SIG-M5 treated with dmso at 0.1 percent for 504 hours (cell line): Measurements from ENCODE around the gene APOBEC3C.
"Not testable (repeated sequence)": the region's sequence is repeated elsewhere in the genome, so short reads cannot be mapped to it uniquely, and the experiment has no call there.

Source experiments
- DNase-seq: peaks from one replicate; lab custom pipeline; 2025; ENCODE audit not compliant: unreplicated experiment; lab: John Stamatoyannopoulos, UW

Gene APOBEC3C

GRCh38 chr22:39020021-39020651, 6.1 kb downstream of the APOBEC3C start:
- not testable (repeated sequence) for DNase-seq

GRCh38 chr22:39021552-39022250, 7.6 kb downstream of the APOBEC3C start:
- DNase-seq, result no peak

DNA sequence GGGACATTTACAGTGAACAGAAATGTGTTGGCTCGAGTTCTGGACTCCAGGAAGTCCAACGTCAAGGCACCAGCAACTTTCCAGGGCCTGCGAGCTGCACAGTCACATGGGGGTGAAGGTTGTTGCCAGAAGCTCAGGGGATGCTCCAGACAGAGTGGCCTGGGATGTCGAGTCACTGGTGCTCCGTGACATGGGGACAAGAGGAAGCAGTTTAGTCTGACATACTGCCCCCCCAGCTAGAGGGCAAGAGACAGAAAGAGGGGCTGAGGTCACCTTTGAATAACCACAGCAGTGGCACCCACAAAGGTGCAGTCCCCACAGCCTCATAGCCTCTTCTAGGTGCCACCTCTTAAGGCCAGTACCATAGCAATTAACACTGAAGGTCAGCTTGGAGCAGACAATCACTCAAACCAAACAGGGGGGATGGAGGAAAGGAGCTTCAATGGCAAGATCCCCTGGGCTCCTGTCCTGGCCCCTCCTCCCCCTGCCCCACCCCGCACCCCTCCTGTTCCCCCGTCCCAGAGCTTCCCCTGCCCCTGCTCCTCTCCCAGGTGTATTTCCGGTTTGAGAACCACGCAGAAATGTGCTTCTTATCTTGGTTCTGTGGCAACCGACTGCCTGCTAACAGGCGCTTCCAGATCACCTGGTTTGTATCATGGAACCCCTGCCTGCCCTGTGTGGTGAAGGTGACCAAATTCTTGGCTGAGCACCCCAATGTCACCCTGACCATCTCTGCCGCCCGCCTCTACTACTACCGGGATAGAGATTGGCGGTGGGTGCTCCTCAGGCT, 10.7 kb downstream of the APOBEC3C start:
- no peak for DNase-seq

GRCh38 chr22:39026509-39027150, 12.6 kb downstream of the APOBEC3C start:
- no peak for DNase-seq

DNA sequence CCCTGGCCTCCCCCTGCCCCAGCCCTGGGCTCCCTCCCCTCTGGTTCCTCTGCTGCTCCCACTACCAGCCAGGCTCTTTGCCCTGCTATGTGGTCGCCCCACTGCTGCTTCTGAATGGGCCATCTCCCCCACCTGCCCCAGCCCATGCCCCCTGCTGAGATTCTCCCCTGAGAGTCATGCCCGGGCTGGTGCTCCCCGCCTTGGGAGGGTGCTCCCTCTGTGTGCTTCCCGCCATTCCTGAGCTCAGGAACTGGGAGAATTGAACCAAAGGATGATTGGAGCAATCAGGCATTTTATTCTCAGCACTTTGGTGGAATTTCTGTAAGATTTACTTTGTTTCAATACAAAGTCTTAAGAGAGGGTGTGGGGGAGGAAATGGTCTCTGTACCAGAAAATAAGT, 13.7 kb downstream of the APOBEC3C start:
- DNase-seq, result no peak

GRCh38 chr22:39028281-39028680, 14.2 kb downstream of the APOBEC3C start:
- DNase-seq, result no peak

DNA sequence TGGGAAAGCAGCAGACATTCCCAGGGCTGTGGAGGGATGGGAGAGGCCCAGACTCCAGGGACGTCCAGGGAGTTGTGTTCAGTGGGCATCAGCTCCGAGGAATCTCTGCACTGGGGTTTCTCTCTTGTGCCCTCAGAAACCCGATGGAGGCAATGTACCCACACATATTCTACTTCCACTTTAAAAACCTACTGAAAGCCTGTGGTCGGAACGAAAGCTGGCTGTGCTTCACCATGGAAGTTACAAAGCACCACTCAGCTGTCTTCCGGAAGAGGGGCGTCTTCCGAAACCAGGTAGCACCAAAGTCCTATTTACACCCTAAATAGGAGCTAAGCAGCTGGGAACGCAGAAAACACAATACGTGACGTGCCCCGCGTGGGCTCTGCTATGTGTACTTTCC, 15.2 kb downstream of the APOBEC3C start:
- DNase-seq, result no peak

GRCh38 chr22:39030705-39031104, 16.6 kb downstream of the APOBEC3C start:
- DNase-seq, result no peak

GRCh38 chr22:39031434-39032295, 17.6 kb downstream of the APOBEC3C start:
- DNase-seq, result not testable (repeated sequence)

- not testable (repeated sequence) for DNase-seq
Measured at GRCh38 chr22:39037071-39037470, 23.0 kb downstream of the APOBEC3C start.

DNA sequence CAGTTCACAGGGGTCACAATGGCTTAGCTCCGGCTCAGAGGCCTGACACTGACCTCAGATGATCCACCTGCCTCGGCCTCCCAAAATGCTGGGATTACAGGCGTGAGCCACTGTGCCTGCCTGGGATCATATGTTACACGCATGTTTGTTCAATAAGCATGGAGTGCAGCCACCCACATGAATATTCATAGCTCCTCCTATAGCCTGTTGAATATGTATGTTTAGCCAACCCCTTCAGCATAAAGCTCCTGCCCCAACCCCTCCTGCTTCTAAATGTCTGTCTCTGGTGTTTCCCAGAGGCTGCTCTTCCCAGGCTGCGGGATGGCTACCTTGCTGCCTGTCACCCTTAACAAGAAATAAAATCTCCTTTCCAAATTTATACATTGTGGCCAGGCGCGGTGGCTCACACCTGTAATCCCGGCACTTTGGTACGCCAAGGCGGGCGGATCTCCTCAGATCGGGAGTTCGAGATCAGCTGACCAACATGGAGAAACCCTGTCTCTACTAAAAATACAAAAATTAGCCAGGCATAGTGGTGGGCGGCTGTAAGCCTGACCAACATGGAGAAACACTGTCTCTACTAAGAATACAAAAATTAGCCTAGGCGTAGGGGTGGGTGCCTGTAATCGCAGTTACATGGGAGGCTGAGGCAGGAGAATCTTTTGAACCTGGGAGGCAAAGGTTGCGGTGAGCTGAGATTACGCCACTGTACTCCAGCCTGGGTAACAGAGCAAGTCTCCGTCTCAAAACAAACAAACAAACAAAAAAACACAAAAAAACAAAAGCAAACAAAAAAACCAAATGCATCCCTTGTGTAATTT, 25.5 kb downstream of the APOBEC3C start:
- DNase-seq, result no peak

DNA sequence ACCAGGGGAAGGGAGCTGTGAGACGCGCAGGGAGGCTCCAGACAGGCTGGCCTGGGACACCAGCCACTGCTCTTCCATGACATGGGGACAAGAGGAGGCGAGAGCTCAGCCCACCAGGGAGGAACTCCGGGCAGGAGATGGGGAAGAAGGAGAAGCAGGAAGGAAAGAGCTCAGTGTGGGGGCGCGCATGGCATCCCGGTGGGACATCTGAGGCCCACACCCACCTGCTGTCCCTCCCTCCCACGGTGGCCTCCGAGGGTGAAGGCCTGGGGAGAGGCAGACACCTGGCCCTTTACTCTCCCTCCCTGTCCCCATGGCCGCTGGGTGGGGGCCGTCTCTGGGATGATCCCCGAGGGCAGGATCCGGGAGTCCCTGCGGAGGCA, 26.1 kb downstream of the APOBEC3C start:
- DNase-seq, result not testable (repeated sequence)

- not testable (repeated sequence) for DNase-seq
Measured at GRCh38 chr22:39040538-39041296, 26.7 kb downstream of the APOBEC3C start, which contains the start of gene APOBEC3F. APOBEC3F (plus strand) TSS chr22:39040864; CDS start chr22:39040961, 97 bp downstream.

DNA sequence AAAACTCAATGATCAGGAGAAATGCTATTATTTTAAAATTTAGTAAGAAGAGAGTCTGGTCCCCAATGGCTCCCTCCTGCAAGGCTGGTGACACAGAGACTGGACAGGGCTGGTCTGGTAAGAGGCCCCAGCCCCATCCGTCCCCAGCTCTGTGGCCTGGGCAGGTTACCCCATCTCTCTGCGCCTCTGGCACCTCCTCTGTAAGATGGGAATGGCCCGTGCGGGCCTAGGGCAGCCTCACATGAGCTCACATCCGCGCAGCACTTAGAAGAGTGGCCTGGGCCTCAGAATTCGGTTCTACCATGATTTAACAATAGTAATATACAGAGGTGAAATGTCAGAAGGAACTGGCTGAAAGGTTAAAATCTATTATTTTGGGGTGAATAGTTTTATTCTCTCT, 27.9 kb downstream of the APOBEC3C start:
- DNase-seq, result no peak

GRCh38 chr22:39043063-39043462, 29.0 kb downstream of the APOBEC3C start:
- DNase-seq, result not testable (repeated sequence)

DNA sequence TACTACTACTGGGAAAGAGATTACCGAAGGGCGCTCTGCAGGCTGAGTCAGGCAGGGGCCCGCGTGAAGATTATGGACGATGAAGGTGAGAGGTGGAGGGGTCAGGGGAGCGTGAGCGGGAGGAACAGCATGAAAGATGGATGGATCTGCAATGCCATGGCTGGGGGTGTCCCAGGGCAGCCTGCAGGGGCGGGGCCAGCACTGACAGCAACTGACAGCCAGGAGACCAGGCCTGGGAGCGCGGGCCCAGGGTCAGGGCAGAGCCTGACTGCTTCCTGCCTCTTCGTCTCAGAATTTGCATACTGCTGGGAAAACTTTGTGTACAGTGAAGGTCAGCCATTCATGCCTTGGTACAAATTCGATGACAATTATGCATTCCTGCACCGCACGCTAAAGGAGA, 31.1 kb downstream of the APOBEC3C start:
- not testable (repeated sequence) for DNase-seq

DNA sequence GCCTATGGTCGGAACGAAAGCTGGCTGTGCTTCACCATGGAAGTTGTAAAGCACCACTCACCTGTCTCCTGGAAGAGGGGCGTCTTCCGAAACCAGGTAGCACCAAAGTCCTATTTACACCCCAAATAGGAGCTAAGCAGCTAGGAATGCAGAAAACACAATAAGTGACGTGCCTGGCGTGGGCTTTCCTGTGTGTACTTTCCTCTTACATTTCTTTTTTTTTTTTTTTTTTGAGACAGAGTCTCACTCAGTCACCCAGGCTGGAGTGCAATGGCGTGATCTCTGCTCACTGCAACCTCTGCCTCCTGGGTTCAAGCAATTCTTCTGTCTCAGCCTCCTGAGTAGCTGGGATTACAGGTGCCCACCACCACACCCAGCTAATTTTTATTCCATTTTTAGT, 35.4 kb downstream of the APOBEC3C start:
- DNase-seq, result not testable (repeated sequence)

- DNase-seq, result not testable (repeated sequence)
Measured at GRCh38 chr22:39051844-39052495, 37.9 kb downstream of the APOBEC3C start.
